HepG2 (cell line): ENCODE data around the gene HOXC11. TPM values are rescaled to one million over a fixed set of nuclear protein-coding genes. Genes with fewer than 3 reads are reported as not detected.
A peak's percentile ranks its signal among the peaks of the same experiment; 100 is the strongest.

Experiments
- ATF7-NPFF ChIP-seq: sonication (generic); formaldehyde crosslinking; IDR thresholded peaks from 2 replicates; pipeline ENCODE4 v1.8.1; 2023; ENCODE audit warnings: mild to moderate bottlenecking, low read depth, missing genetic modification reagents, moderate library complexity
- CBX2 ChIP-seq, 2 experiments: fragments of 200-600 bp in 1 of 2; sonication (generic); formaldehyde crosslinking in 1 of 2; IDR thresholded peaks; 2 replicates each; pipeline versions ENCODE4 v1.7.0 to v1.8.1; 2018 to 2022; ENCODE audit warnings: low read depth in 2 of 2, low read length in 1 of 2, mild to moderate bottlenecking in 1 of 2, missing genetic modification reagents in 1 of 2
- HES4 ChIP-seq: sonication (generic); formaldehyde crosslinking; IDR thresholded peaks from 2 replicates; pipeline ENCODE4 v1.9.0; 2021; ENCODE audit warnings: mild to moderate bottlenecking, missing genetic modification reagents, borderline replicate concordance
- KDM5B ChIP-seq: sonication (generic); formaldehyde crosslinking; IDR thresholded peaks from 2 replicates; pipeline ENCODE4 v1.4.0; 2020; ENCODE audit warnings: missing genetic modification reagents, mild to moderate bottlenecking, borderline replicate concordance
- MAF1 ChIP-seq: sonication (generic); formaldehyde crosslinking; IDR thresholded peaks from 2 replicates; pipeline ENCODE4 v1.5.0; 2020; ENCODE audit warnings: missing genetic modification reagents, borderline replicate concordance
- MEIS2 ChIP-seq: sonication (generic); formaldehyde crosslinking; IDR thresholded peaks from 2 replicates; pipeline ENCODE4 v1.9.0; 2021; ENCODE audit warnings: mild to moderate bottlenecking, missing genetic modification reagents
- NAIF1 ChIP-seq: sonication (generic); formaldehyde crosslinking; IDR thresholded peaks from 2 replicates; pipeline ENCODE4 v1.5.0; 2020; ENCODE audit warnings: mild to moderate bottlenecking, missing genetic modification reagents, borderline replicate concordance
- SMARCE1 ChIP-seq: fragments of 450-650 bp; IDR thresholded peaks from 2 replicates; pipeline ENCODE4 v1.6.1; 2017; ENCODE audit warnings: borderline replicate concordance
- SNAPC2 ChIP-seq: sonication (generic); formaldehyde crosslinking; IDR thresholded peaks from 2 replicates; pipeline ENCODE4 v1.8.1; 2022; ENCODE audit warnings: mild to moderate bottlenecking, missing genetic modification reagents
- ZBTB7B ChIP-seq: sonication (generic); formaldehyde crosslinking; IDR thresholded peaks from 2 replicates; pipeline ENCODE4 v1.4.0; 2020; ENCODE audit warnings: missing genetic modification reagents
- ZNF10 ChIP-seq: sonication (generic); formaldehyde crosslinking; IDR thresholded peaks from 2 replicates; pipeline ENCODE4 v1.4.0; 2020; ENCODE audit warnings: mild to moderate bottlenecking, low read depth, missing genetic modification reagents, borderline replicate concordance
- ZNF138 ChIP-seq: sonication (generic); formaldehyde crosslinking; IDR thresholded peaks from 2 replicates; pipeline ENCODE4 v1.5.0; 2020; ENCODE audit warnings: mild to moderate bottlenecking, low read depth, missing genetic modification reagents
- ZNF235 ChIP-seq: sonication (generic); formaldehyde crosslinking; IDR thresholded peaks from 2 replicates; pipeline ENCODE4 v1.8.1; 2023; ENCODE audit warnings: mild to moderate bottlenecking, missing genetic modification reagents, borderline replicate concordance
- ZNF30 ChIP-seq: sonication (generic); formaldehyde crosslinking; IDR thresholded peaks from 2 replicates; pipeline ENCODE4 v1.5.0; 2020; ENCODE audit warnings: mild to moderate bottlenecking, missing genetic modification reagents
- ZNF350 ChIP-seq: sonication (generic); formaldehyde crosslinking; IDR thresholded peaks from 2 replicates; pipeline ENCODE4 v1.4.0; 2020; ENCODE audit warnings: mild to moderate bottlenecking, low read depth, missing genetic modification reagents, borderline replicate concordance
- ZNF468 ChIP-seq: sonication (generic); formaldehyde crosslinking; IDR thresholded peaks from 2 replicates; pipeline ENCODE4 v1.8.0; 2022; ENCODE audit warnings: mild to moderate bottlenecking, moderate library complexity, missing genetic modification reagents
- ZNF720 ChIP-seq: sonication (generic); formaldehyde crosslinking; IDR thresholded peaks from 2 replicates; pipeline ENCODE4 v1.4.0; 2020; ENCODE audit warnings: missing genetic modification reagents
- polyA plus RNA-seq, 8 experiments: library from polyadenylated mRNA; depleted of rRNA in 3 of 8; stranded (reverse) in 7 of 8; unstranded in 1 of 8; fragments of >200 nt; fragmentation: Illumina TruSeq in 4 of 8; extraction: Trizol in 4 of 8; gene quantifications; 2 replicates each; pipeline versions ENCODE4 v1.2.1 to v1.2.3, GENCODE V29; 2011 to 2016; ENCODE audit warnings: low read depth in 4 of 8, missing spikeins in 1 of 8, mixed read lengths in 1 of 8; ENCODE audit not compliant: insufficient read depth in 1 of 8
- total RNA-seq, 5 experiments: library from RNA; depleted of rRNA; stranded (reverse); fragments of >200 nt; fragmentation: Illumina TruSeq; extraction: Trizol; gene quantifications; 2 replicates each; pipeline ENCODE4 v1.2.3, GENCODE V29; 2016; ENCODE audit warnings: low read depth in 1 of 5
- TF ChIP-seq, protein P1 (sequence below): sonication (generic); formaldehyde crosslinking; IDR thresholded peaks from 2 replicates; pipeline ENCODE4 v1.4.0; 2020; ENCODE audit warnings: missing genetic modification reagents, borderline replicate concordance
- TF ChIP-seq, protein P2 (sequence below): sonication (generic); formaldehyde crosslinking; IDR thresholded peaks from 2 replicates; pipeline ENCODE4 v1.5.0; 2020; ENCODE audit warnings: mild to moderate bottlenecking, missing genetic modification reagents
- TF ChIP-seq, protein P3 (sequence below): sonication (generic); formaldehyde crosslinking; IDR thresholded peaks from 2 replicates; pipeline ENCODE4 v1.4.0; 2020; ENCODE audit warnings: missing genetic modification reagents
- TF ChIP-seq, protein P4 (sequence below): sonication (generic); formaldehyde crosslinking; IDR thresholded peaks from 2 replicates; pipeline ENCODE4 v1.4.0; 2020; ENCODE audit warnings: missing genetic modification reagents, mild to moderate bottlenecking, borderline replicate concordance

Gene HOXC11
- total and polyA plus RNA-seq, 2 of the 13 experiments (the other 11 are each of a cell fraction or from before 2014, with no cell fraction given): not detected

DNA sequence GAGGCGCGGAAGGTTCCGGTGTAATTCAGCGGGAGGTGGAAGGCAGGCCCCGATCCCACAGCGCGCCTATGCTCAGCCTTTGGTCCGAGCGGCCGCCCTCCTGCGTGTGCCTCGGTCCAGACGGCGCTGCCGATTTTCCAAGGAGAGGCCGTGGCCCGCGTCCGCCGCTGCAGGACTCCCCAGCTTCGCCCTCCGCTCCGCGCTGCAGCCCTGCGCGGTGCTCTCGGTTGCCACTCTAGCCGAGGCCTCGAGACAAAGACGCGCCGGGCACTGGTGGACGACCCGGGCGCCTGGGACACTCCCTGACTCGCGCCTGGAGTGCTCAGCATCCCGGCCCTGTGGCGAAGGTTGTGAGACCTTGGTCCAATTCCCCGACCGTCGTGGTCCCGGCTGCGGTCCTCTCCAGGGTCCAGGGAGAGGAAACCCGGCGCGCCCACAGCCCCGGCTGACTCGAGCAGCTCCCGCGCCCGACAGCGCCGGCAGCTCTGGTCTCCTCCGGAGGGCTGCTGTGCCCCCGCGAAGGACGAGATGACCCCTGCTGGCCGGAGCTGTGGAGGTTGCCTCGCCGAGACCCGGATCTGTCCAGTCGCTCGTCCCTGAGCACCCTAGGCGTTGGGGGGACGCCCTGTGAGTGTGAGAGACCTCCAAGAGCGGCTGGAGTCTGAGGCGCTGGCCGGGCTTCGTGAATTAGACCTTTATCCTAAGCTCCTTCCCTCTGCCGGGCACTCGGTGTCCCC, 11.7 kb upstream of the HOXC11 start (continued):
- TF ChIP-seq, protein P1, sequence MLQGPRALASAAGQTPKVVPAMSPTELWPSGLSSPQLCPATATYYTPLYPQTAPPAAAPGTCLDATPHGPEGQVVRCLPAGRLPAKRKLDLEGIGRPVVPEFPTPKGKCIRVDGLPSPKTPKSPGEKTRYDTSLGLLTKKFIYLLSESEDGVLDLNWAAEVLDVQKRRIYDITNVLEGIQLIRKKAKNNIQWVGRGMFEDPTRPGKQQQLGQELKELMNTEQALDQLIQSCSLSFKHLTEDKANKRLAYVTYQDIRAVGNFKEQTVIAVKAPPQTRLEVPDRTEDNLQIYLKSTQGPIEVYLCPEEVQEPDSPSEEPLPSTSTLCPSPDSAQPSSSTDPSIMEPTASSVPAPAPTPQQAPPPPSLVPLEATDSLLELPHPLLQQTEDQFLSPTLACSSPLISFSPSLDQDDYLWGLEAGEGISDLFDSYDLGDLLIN (CRISPR knock-in tag): no peak
- TF ChIP-seq HES4 (CRISPR knock-in tag): 0 out of 2 replicates have a peak, but pooled peaks have one; percentile 33
- TF ChIP-seq SMARCE1: no peak
- TF ChIP-seq, protein P2, sequence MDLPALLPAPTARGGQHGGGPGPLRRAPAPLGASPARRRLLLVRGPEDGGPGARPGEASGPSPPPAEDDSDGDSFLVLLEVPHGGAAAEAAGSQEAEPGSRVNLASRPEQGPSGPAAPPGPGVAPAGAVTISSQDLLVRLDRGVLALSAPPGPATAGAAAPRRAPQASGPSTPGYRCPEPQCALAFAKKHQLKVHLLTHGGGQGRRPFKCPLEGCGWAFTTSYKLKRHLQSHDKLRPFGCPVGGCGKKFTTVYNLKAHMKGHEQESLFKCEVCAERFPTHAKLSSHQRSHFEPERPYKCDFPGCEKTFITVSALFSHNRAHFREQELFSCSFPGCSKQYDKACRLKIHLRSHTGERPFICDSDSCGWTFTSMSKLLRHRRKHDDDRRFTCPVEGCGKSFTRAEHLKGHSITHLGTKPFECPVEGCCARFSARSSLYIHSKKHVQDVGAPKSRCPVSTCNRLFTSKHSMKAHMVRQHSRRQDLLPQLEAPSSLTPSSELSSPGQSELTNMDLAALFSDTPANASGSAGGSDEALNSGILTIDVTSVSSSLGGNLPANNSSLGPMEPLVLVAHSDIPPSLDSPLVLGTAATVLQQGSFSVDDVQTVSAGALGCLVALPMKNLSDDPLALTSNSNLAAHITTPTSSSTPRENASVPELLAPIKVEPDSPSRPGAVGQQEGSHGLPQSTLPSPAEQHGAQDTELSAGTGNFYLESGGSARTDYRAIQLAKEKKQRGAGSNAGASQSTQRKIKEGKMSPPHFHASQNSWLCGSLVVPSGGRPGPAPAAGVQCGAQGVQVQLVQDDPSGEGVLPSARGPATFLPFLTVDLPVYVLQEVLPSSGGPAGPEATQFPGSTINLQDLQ (CRISPR knock-in tag): no peak
- TF ChIP-seq ZNF468: no peak
- TF ChIP-seq SNAPC2 (CRISPR knock-in tag): no peak
- no peak for TF ChIP-seq ZBTB7B (CRISPR knock-in tag)
- no peak for TF ChIP-seq MAF1 (CRISPR knock-in tag)
- no peak for TF ChIP-seq ZNF10 (CRISPR knock-in tag)
- no peak for TF ChIP-seq CBX2 (IDR thresholded peaks at IDR 0.05; ENCODE audit: low read depth, low read length)
- TF ChIP-seq CBX2 (CRISPR knock-in tag; IDR thresholded peaks at IDR 0.05; ENCODE audit: low read depth): peak; percentile 25; the same call in 1 of the 2 replicates
- no peak for TF ChIP-seq NAIF1 (CRISPR knock-in tag)
- TF ChIP-seq ATF7-NPFF (CRISPR knock-in tag): no peak
- no peak for TF ChIP-seq ZNF30
- no peak for TF ChIP-seq ZNF235 (CRISPR knock-in tag)
- no peak for TF ChIP-seq ZNF720
- TF ChIP-seq, protein P3, sequence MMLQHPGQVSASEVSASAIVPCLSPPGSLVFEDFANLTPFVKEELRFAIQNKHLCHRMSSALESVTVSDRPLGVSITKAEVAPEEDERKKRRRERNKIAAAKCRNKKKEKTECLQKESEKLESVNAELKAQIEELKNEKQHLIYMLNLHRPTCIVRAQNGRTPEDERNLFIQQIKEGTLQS (CRISPR knock-in tag): no peak
- TF ChIP-seq KDM5B (CRISPR knock-in tag): no peak; the same call in 1 of the 2 replicates
- TF ChIP-seq ZNF138 (CRISPR knock-in tag): no peak
- no peak for TF ChIP-seq MEIS2 (CRISPR knock-in tag)
- TF ChIP-seq, protein P4, sequence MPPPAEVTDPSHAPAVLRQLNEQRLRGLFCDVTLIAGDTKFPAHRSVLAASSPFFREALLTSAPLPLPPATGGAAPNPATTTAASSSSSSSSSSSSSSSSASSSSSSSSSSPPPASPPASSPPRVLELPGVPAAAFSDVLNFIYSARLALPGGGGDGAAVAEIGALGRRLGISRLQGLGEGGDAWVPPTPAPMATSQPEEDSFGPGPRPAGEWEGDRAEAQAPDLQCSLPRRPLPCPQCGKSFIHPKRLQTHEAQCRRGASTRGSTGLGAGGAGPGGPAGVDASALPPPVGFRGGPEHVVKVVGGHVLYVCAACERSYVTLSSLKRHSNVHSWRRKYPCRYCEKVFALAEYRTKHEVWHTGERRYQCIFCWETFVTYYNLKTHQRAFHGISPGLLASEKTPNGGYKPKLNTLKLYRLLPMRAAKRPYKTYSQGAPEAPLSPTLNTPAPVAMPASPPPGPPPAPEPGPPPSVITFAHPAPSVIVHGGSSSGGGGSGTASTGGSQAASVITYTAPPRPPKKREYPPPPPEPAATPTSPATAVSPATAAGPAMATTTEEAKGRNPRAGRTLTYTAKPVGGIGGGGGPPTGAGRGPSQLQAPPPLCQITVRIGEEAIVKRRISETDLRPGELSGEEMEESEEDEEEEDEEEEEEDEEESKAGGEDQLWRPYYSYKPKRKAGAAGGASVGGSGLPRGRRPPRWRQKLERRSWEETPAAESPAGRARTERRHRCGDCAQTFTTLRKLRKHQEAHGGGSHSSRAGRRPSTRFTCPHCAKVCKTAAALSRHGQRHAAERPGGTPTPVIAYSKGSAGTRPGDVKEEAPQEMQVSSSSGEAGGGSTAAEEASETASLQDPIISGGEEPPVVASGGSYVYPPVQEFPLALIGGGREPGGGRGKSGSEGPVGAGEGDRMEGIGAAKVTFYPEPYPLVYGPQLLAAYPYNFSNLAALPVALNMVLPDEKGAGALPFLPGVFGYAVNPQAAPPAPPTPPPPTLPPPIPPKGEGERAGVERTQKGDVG (CRISPR knock-in tag): no peak
- TF ChIP-seq ZNF350: no peak
